Fibroblast of pulmonary artery (primary cell): ENCODE results near the gene NR1D2.

Experiments
- DNase-seq: peaks from one replicate; pipeline ENCODE4 v3.0.0-alpha.2; 2010; ENCODE audit warnings: low read depth
- H3K4me3 ChIP-seq: replicated peaks from 2 replicates; pipeline ENCODE4 v1.5.1; 2011; ENCODE audit warnings: low read depth, mild to moderate bottlenecking, control low read depth, low read length, moderate library complexity
- CTCF ChIP-seq: IDR thresholded peaks from 2 replicates; pipeline ENCODE4 v1.5.1; 2011; ENCODE audit warnings: mild to moderate bottlenecking, control low read depth, low read length, inconsistent platforms; ENCODE audit errors: missing control alignments

NR1D2 gene

GRCh38 chr3:23932571-23932970, 12.5 kb upstream of the NR1D2 start:
- no peak for TF ChIP-seq CTCF
- DNase-seq: no peak
- H3K4me3 ChIP-seq: no peak overlapping the region

- no peak overlapping the region for H3K4me3 ChIP-seq
- no peak for DNase-seq
- no peak for TF ChIP-seq CTCF
Observed at GRCh38 chr3:23934253-23934652, 10.8 kb upstream of the NR1D2 start.

- H3K4me3 ChIP-seq: no peak overlapping the region
- no peak for DNase-seq
- no peak for TF ChIP-seq CTCF
Observed at GRCh38 chr3:23937296-23937695, 7.8 kb upstream of the NR1D2 start.

DNA sequence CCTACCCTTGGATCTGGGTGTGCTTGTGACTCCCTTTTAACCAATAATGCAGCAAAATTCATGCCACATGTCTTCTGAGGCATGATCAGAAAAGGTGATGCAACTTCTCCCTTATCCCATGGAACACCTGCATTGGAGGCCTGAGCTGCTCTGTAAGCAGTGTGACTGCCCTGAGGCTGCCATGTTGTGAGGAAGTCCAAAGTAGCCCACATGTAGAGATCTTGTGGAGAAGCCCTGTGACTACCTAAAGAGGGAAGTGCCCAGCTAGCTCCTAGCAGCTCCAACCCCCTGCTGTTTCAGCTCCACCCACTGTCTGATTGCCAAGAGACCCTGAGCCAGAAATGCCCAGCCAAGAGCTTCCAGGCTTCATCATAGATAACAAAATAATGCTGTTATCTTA, 6.4 kb upstream of the NR1D2 start:
- TF ChIP-seq CTCF: no peak
- H3K4me3 ChIP-seq: no peak overlapping the region
- DNase-seq: no peak

DNA sequence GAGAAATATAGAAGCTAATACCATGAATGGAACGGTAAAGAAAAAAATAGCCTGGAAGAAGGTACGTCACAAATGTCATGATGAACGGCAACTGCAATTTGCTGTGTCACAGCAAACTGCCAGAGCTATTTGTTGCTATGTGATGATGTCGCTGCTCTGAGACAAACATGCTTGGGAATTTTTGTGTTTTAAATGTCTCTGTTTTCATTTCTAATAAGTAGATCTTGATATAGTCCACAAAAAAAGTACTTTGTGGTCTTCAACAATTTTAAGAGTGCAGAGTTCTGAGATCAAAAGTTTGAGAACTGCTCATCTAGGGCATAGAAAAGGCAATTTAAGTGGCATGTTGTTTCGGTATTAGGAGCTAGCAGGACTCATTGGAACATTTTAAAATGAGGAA, 4.3 kb upstream of the NR1D2 start:
- DNase-seq: no peak
- no peak overlapping the region for H3K4me3 ChIP-seq
- TF ChIP-seq CTCF: no peak

GRCh38 chr3:23941440-23941839, 3.6 kb upstream of the NR1D2 start:
- no peak overlapping the region for H3K4me3 ChIP-seq

GRCh38 chr3:23942546-23942945, 2.5 kb upstream of the NR1D2 start:
- TF ChIP-seq CTCF: no peak
- no peak for DNase-seq

More at GRCh38 chr3:23941440-23941839, 3.6 kb upstream of the NR1D2 start:
- DNase-seq: no peak
- TF ChIP-seq CTCF: no peak

More at GRCh38 chr3:23942546-23942945, 2.5 kb upstream of the NR1D2 start:
- H3K4me3 ChIP-seq: no peak overlapping the region
